H9 (cell line): ENCODE results near the gene NTF3. TPM values are rescaled to one million over a fixed set of nuclear protein-coding genes. Genes with fewer than 3 reads are reported as not detected.

Experiments used
- DNase-seq: peaks from one replicate; pipeline ENCODE4 v3.0.0-alpha.2; 2017
- H2AFZ ChIP-seq: one replicate; pipeline ENCODE4 v1.6.1; 2013; ENCODE audit warnings: mild to moderate bottlenecking, low read length, control low read depth, moderate library complexity
- H2AK5ac ChIP-seq: 2 replicates; pipeline ENCODE4 v1.6.1; 2013; ENCODE audit warnings: low read length, control low read depth, mixed read lengths; ENCODE audit not compliant: insufficient read length
- H2BK120ac ChIP-seq: one replicate; pipeline ENCODE4 v1.6.1; 2013; ENCODE audit warnings: low read depth, mild to moderate bottlenecking, low read length, control low read depth, inconsistent platforms; ENCODE audit not compliant: poor library complexity, severe bottlenecking
- H2BK12ac ChIP-seq: 2 replicates; pipeline ENCODE4 v1.6.1; 2013; ENCODE audit warnings: low read length, control low read depth, mixed read lengths, low read depth; ENCODE audit not compliant: insufficient read length
- H2BK15ac ChIP-seq: 2 replicates; pipeline ENCODE4 v1.6.1; 2013; ENCODE audit warnings: low read depth, low read length, control low read depth
- H2BK20ac ChIP-seq: one replicate; pipeline ENCODE4 v1.6.1; 2013; ENCODE audit warnings: low read depth, mild to moderate bottlenecking, low read length, control low read depth, inconsistent platforms; ENCODE audit not compliant: poor library complexity, severe bottlenecking
- H2BK5ac ChIP-seq: 2 replicates; pipeline ENCODE4 v1.6.1; 2013; ENCODE audit warnings: low read length, control low read depth, mixed read lengths; ENCODE audit not compliant: insufficient read length
- H3K14ac ChIP-seq: 2 replicates; pipeline ENCODE4 v1.6.1; 2013; ENCODE audit warnings: low read length, control low read depth; ENCODE audit not compliant: insufficient read depth
- H3K18ac ChIP-seq: 2 replicates; pipeline ENCODE4 v1.6.1; 2013; ENCODE audit warnings: low read depth, mild to moderate bottlenecking, mixed read lengths, low read length, control low read depth; ENCODE audit not compliant: insufficient read length
- H3K23ac ChIP-seq: 2 replicates; pipeline ENCODE4 v1.6.1; 2013; ENCODE audit warnings: low read length, control low read depth, mixed read lengths, low read depth; ENCODE audit not compliant: insufficient read length
- H3K23me2 ChIP-seq: 2 replicates; pipeline ENCODE4 v1.6.1; 2013; ENCODE audit warnings: low read depth, mild to moderate bottlenecking, mixed read lengths, low read length, control low read depth; ENCODE audit not compliant: insufficient read length, poor library complexity, severe bottlenecking
- H3K27ac ChIP-seq: 2 replicates; pipeline ENCODE4 v1.5.1; 2013; ENCODE audit warnings: low read length, control low read depth, mixed read lengths, low read depth; ENCODE audit not compliant: insufficient read length
- H3K27me3 ChIP-seq: 2 replicates; pipeline ENCODE4 v1.6.1; 2013; ENCODE audit warnings: low read length, control low read depth, inconsistent platforms; ENCODE audit not compliant: insufficient read depth
- H3K4ac ChIP-seq: 2 replicates; pipeline ENCODE4 v1.6.1; 2013; ENCODE audit warnings: low read depth, mild to moderate bottlenecking, control low read depth, inconsistent platforms, low read length, moderate library complexity
- H3K4me1 ChIP-seq: 2 replicates; pipeline ENCODE4 v1.6.1; 2013; ENCODE audit warnings: low read length, control low read depth, inconsistent platforms; ENCODE audit not compliant: insufficient read depth
- H3K4me2 ChIP-seq: 2 replicates; pipeline ENCODE4 v1.6.1; 2013; ENCODE audit warnings: low read length, control low read depth, mixed read lengths; ENCODE audit not compliant: insufficient read length, insufficient read depth
- H3K56ac ChIP-seq: 2 replicates; pipeline ENCODE4 v1.6.1; 2013; ENCODE audit warnings: low read depth, mild to moderate bottlenecking, mixed read lengths, low read length, control low read depth; ENCODE audit not compliant: insufficient read length
- H3K79me1 ChIP-seq: 2 replicates; pipeline ENCODE4 v1.6.1; 2013; ENCODE audit warnings: low read depth, mild to moderate bottlenecking, moderate library complexity, low read length, control low read depth, inconsistent platforms; ENCODE audit not compliant: insufficient read depth, poor library complexity, severe bottlenecking
- H3K79me2 ChIP-seq: 2 replicates; pipeline ENCODE4 v1.6.1; 2013; ENCODE audit warnings: low read length, control low read depth, inconsistent platforms; ENCODE audit not compliant: insufficient read depth
- H3K9ac ChIP-seq: 2 replicates; pipeline ENCODE4 v1.6.1; 2013; ENCODE audit warnings: low read length, control low read depth, mixed read lengths; ENCODE audit not compliant: insufficient read length; ENCODE audit errors: extremely low read depth
- H3K9me3 ChIP-seq: one replicate; pipeline ENCODE4 v1.6.1; 2013; ENCODE audit warnings: low read depth, low read length, inconsistent platforms; ENCODE audit not compliant: control insufficient read depth
- H3T11ph ChIP-seq: one replicate; pipeline ENCODE4 v1.6.1; 2013; ENCODE audit warnings: mild to moderate bottlenecking, low read length, control low read depth, inconsistent platforms
- H4K20me1 ChIP-seq: one replicate; pipeline ENCODE4 v1.6.1; 2013; ENCODE audit not compliant: control insufficient read depth, insufficient read length, insufficient read depth
- H4K5ac ChIP-seq: 2 replicates; pipeline ENCODE4 v1.6.1; 2013; ENCODE audit warnings: low read depth, mild to moderate bottlenecking, mixed read lengths, low read length, control low read depth; ENCODE audit not compliant: insufficient read length
- H4K8ac ChIP-seq: replicated peaks from 2 replicates; pipeline ENCODE4 v1.6.1; 2013; ENCODE audit warnings: low read length, control low read depth, mixed read lengths, low read depth; ENCODE audit not compliant: insufficient read length
- H4K91ac ChIP-seq: 2 replicates; pipeline ENCODE4 v1.6.1; 2013; ENCODE audit warnings: low read depth, mild to moderate bottlenecking, moderate library complexity, mixed read lengths, low read length, control low read depth; ENCODE audit not compliant: insufficient read length
- H3K27ac Mint-ChIP-seq, 3 experiments: 2 replicates in 2 of 3; 3 replicates in 1 of 3; pipeline ENCODE4 v1.8.0; 2020 to 2021; ENCODE audit warnings: mixed read lengths in 3 of 3, mild to moderate bottlenecking in 1 of 3, moderate library complexity in 1 of 3
- H3K27me3 Mint-ChIP-seq: 2 replicates; pipeline ENCODE4 v1.8.0; 2021; ENCODE audit warnings: low read depth, mild to moderate bottlenecking, moderate library complexity, mixed read lengths
- H3K36me3 Mint-ChIP-seq, 3 experiments: 2 replicates in 2 of 3; 3 replicates in 1 of 3; pipeline ENCODE4 v1.8.0; 2020 to 2021; ENCODE audit warnings: low read depth in 3 of 3, mixed read lengths in 3 of 3; ENCODE audit not compliant: insufficient read depth in 1 of 3
- H3K4me1 Mint-ChIP-seq, 2 experiments: 2 replicates each; pipeline ENCODE4 v1.8.0; 2020; ENCODE audit warnings: mixed read lengths in 2 of 2
- H3K4me3 Mint-ChIP-seq, 2 experiments: 2 replicates in 1 of 2; 3 replicates in 1 of 2; pipeline ENCODE4 v1.8.0; 2020 to 2021; ENCODE audit warnings: mild to moderate bottlenecking in 2 of 2, mixed read lengths in 2 of 2, moderate library complexity in 1 of 2
- H3K9me3 Mint-ChIP-seq, 2 experiments: 2 replicates in 1 of 2; 3 replicates in 1 of 2; pipeline ENCODE4 v1.8.0; 2020; ENCODE audit warnings: mild to moderate bottlenecking in 2 of 2, mixed read lengths in 2 of 2, moderate library complexity in 1 of 2
- CTCF ChIP-seq: fragments of 200-600 bp; sonication (generic); conservative IDR thresholded peaks from 3 replicates; pipeline ENCODE4 v1.8.0; 2021; ENCODE audit warnings: antibody characterized with exemption, mild to moderate bottlenecking
- WGBS: extraction: QIAGEN DNeasy Blood & Tissue Kit; methylation state at CpG from one replicate; pipeline ENCODE4 v1.1.7; 2013; ENCODE audit warnings: missing lambda C conversion rate, low lambda C conversion rate, mixed read lengths; ENCODE audit not compliant: insufficient read length; ENCODE audit errors: extremely low coverage; 5-methylcytosine and 5-hydroxymethylcytosine counted together
- total RNA-seq: library from RNA; stranded (reverse); gene quantifications from 2 replicates; pipeline ENCODE4 v1.2.1, GENCODE V29; 2021

The NTF3 gene
- total RNA-seq, 1 experiment from 2014 or later = 0.48 TPM

DNA sequence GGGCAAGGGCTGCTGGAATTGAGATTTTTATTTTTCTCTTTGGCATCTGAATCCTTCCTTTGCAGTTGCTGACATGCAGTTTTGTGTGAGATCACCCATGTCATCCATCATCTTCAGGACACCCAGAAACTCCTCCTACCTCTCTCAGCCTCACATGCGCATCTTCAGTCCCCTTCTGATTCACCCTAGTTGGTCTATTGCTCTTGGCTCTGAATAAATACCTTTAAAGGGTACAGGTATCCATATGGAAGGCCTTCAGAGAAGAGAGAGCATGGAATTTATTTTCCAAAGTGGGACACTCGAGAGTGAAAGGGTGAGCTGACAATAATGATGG, 41.8 kb downstream of the NTF3 start:
- WGBS = no CpG with 5 or more reads among the region's 2 CpGs
- Mint-ChIP-seq H3K36me3 (no peaks in the 10 kb centered on the region; a peak in 1 of 7 replicates), H3K27me3 (peaks cover 20% of the 10 kb centered on the region), H3K9me3 (no peaks in the 10 kb centered on the region), H3K27ac (no peak overlapping the region), H3K4me3 (no peak overlapping the region), H3K4me1 (peaks cover 13 to 22% of the 10 kb centered on the region in 2 experiments)
- no peak for DNase-seq
- no peak overlapping the region for H2BK15ac ChIP-seq
- H4K8ac ChIP-seq = no peak overlapping the region
- no peak overlapping the region for H2BK12ac ChIP-seq
- H3K4me1 ChIP-seq = no peaks in the 10 kb centered on the region; the same call in 1 of the 2 replicates
- no peaks in the 10 kb centered on the region for H4K20me1 ChIP-seq
- no peak overlapping the region for H3T11ph ChIP-seq
- no peak overlapping the region for H3K4ac ChIP-seq
- H2AFZ ChIP-seq = no peak overlapping the region
- H3K79me2 ChIP-seq = no peaks in the 10 kb centered on the region
- no peak overlapping the region for H4K5ac ChIP-seq
- TF ChIP-seq CTCF = no peak
- no peaks in the 10 kb centered on the region for H3K79me1 ChIP-seq
- no peak overlapping the region for H3K14ac ChIP-seq
- no peak overlapping the region for H3K27ac ChIP-seq
- no peak overlapping the region for H2BK120ac ChIP-seq
- H2BK5ac ChIP-seq = no peak overlapping the region
- no peaks in the 10 kb centered on the region for H3K27me3 ChIP-seq
- no peak overlapping the region for H2BK20ac ChIP-seq
- H3K23ac ChIP-seq = no peak overlapping the region
- no peak overlapping the region for H3K4me2 ChIP-seq
- no peaks in the 10 kb centered on the region for H3K9me3 ChIP-seq
- H2AK5ac ChIP-seq = no peak overlapping the region
- H3K23me2 ChIP-seq = no peaks in the 10 kb centered on the region
- no peak overlapping the region for H3K56ac ChIP-seq
- no peak overlapping the region for H3K9ac ChIP-seq
- H4K91ac ChIP-seq = no peak overlapping the region
- H3K18ac ChIP-seq = no peak overlapping the region
